Spleen (tissue), 7 donors: ENCODE measurements around the gene SPON1.

ENCODE experiments used
- CTCF ChIP-seq, 11 experiments: fragments of 200-600 bp in 7 of 11; fragments of 450-650 bp in 4 of 11; sonication (generic) in 4 of 11; IDR thresholded peaks in 8 of 11; conservative IDR thresholded peaks in 3 of 11; 1 replicate in 7 of 11; 2 replicates in 4 of 11; pipeline versions ENCODE4 v1.4.0 to v1.8.0; 2016 to 2021; ENCODE audit warnings: antibody characterized with exemption in 11 of 11, inconsistent platforms in 4 of 11, mild to moderate bottlenecking in 1 of 11
- POLR2A ChIP-seq, 3 donors: fragments of 450-650 bp; IDR thresholded peaks; one replicate each; pipeline ENCODE4 v1.5.1; 2017; ENCODE audit warnings: antibody characterized with exemption in 3 of 3, mild to moderate bottlenecking in 1 of 3
- POLR2AphosphoS5 ChIP-seq, 3 donors: sonication (generic); formaldehyde crosslinking; IDR thresholded peaks; one replicate each; pipeline ENCODE4 v1.5.1; 2017; ENCODE audit warnings: antibody characterized with exemption in 3 of 3
- donor health status: DM: no; HTN: no; CAD: no; lungs with moderate emphysema.
- donor health status: DM: no; HTN: no; CAD: no.
- donor health status: DM: no; HTN: no; CAD: no.

- TF ChIP-seq CTCF (IDR thresholded peaks at IDR 0.05 in 8 of 11, conservative IDR thresholded peaks at IDR 0.05 in 3 of 11): no peak
- no peak for TF ChIP-seq POLR2AphosphoS5 (IDR thresholded peaks at IDR 0.05)
- no peak for TF ChIP-seq POLR2A (IDR thresholded peaks at IDR 0.05)
Measured at GRCh38 chr11:14102766-14103165, 140.2 kb downstream of the SPON1 start.
